OCI-LY7 (cell line): ENCODE results near the gene MOGAT1. TPM values are rescaled to one million over a fixed set of nuclear protein-coding genes. Genes with fewer than 3 reads are reported as not detected.

Experiments used
- BruUV-seq: library from RNA; stranded (reverse); fragments of 400-500 nt; replicated peaks from 2 replicates; lab custom pipeline; 2021; lab: Mats Ljungman, UMichigan
- CTCF ChIA-PET: fragments of 300-600 bp; sonication (Branson Sonifier 250); formaldehyde crosslinking; loops from one replicate; lab custom pipeline; 2022; ENCODE audit warnings: antibody characterized with exemption; ENCODE audit not compliant: unreplicated experiment; lab: Charles Lee
- POLR2A ChIA-PET: fragments of 300-600 bp; sonication (Branson Sonifier 250); formaldehyde crosslinking; loops from one replicate; lab custom pipeline; 2022; ENCODE audit warnings: antibody characterized with exemption; lab: Charles Lee
- DNase-seq: peaks from one replicate; pipeline ENCODE4 v3.0.0-alpha.2; 2015; ENCODE audit warnings: low spot score
- H2AFZ ChIP-seq: fragments of 200-600 bp; sonication (generic), shearing (Covaris generic); 2 replicates; pipeline ENCODE4 v1.6.1; 2014; ENCODE audit warnings: mild to moderate bottlenecking, antibody characterized with exemption, low read length, moderate library complexity
- H3K27ac ChIP-seq: fragments of 200-600 bp; sonication (generic); 2 replicates; pipeline ENCODE4 v1.5.1; 2014; ENCODE audit warnings: mixed run types, low read depth, mild to moderate bottlenecking, moderate library complexity, low read length, inconsistent platforms; ENCODE audit not compliant: poor library complexity, severe bottlenecking
- H3K36me3 ChIP-seq: fragments of 200-600 bp; sonication (generic); 2 replicates; pipeline ENCODE4 v1.6.1; 2014; ENCODE audit warnings: mild to moderate bottlenecking, antibody characterized with exemption, low read length, moderate library complexity, mixed read lengths; ENCODE audit not compliant: insufficient read depth
- H3K4me1 ChIP-seq: fragments of 200-600 bp; sonication (generic); 2 replicates; pipeline ENCODE4 v1.5.1; 2014; ENCODE audit warnings: mild to moderate bottlenecking, low read length; ENCODE audit not compliant: insufficient read depth, poor library complexity, severe bottlenecking
- H3K4me2 ChIP-seq: fragments of 200-600 bp; sonication (generic); 2 replicates; pipeline ENCODE4 v1.6.1; 2014; ENCODE audit warnings: mild to moderate bottlenecking, low read length
- H3K4me3 ChIP-seq: fragments of 200-600 bp; sonication (generic); 2 replicates; pipeline ENCODE4 v1.5.1; 2014; ENCODE audit warnings: mild to moderate bottlenecking, low read depth, low read length; ENCODE audit not compliant: poor library complexity, severe bottlenecking
- H3K79me2 ChIP-seq: fragments of 200-600 bp; sonication (generic); 2 replicates; pipeline ENCODE4 v1.6.1; 2016; ENCODE audit warnings: low read depth, mild to moderate bottlenecking, low read length, moderate library complexity, mixed read lengths; ENCODE audit not compliant: insufficient read depth
- H3K9me2 ChIP-seq: fragments of 200-600 bp; sonication (generic); 2 replicates; pipeline ENCODE4 v1.6.1; 2016; ENCODE audit warnings: mild to moderate bottlenecking, low read length, mixed read lengths; ENCODE audit not compliant: insufficient read depth
- H3K9me3 ChIP-seq: fragments of 200-600 bp; sonication (generic); 2 replicates; pipeline ENCODE4 v1.6.1; 2014; ENCODE audit warnings: mild to moderate bottlenecking, mixed run types, low read length, mixed read lengths
- H4K20me1 ChIP-seq: fragments of 200-600 bp; sonication (generic); 2 replicates; pipeline ENCODE4 v1.6.1; 2014; ENCODE audit warnings: mild to moderate bottlenecking, antibody characterized with exemption, low read length, moderate library complexity, mixed read lengths; ENCODE audit not compliant: insufficient read depth
- EZH2phosphoT487 ChIP-seq: fragments of 200-600 bp; sonication (generic); IDR thresholded peaks from 2 replicates; pipeline ENCODE4 v1.6.1; 2018; ENCODE audit warnings: low read depth, borderline replicate concordance, mild to moderate bottlenecking, mixed run types, antibody characterized with exemption, low read length, moderate library complexity, mixed read lengths
- intact Hi-C: fragments of 100-400 bp; cut with micrococcal nuclease; formaldehyde crosslinking; loops from one replicate; pipeline ENCODE4 v1.10.0; 2022; ENCODE audit not compliant: unreplicated experiment
- total RNA-seq, 2 experiments: library from RNA; depleted of rRNA in 1 of 2; stranded (reverse); fragments of >200 nt in 1 of 2; shearing (Covaris generic) in 1 of 2; gene quantifications; 2 replicates each; pipeline ENCODE4 v1.2.3, GENCODE V29; 2014 to 2022
- TF ChIP-seq, protein P1 (sequence below): fragments of 200-600 bp; sonication (generic); conservative IDR thresholded peaks from 2 replicates; pipeline ENCODE4 v1.5.1; 2014; ENCODE audit warnings: mild to moderate bottlenecking, antibody characterized with exemption, low read length, moderate library complexity, mixed read lengths

The MOGAT1 gene
- total RNA-seq, 2 experiments from 2014 or later, result not detected

DNA sequence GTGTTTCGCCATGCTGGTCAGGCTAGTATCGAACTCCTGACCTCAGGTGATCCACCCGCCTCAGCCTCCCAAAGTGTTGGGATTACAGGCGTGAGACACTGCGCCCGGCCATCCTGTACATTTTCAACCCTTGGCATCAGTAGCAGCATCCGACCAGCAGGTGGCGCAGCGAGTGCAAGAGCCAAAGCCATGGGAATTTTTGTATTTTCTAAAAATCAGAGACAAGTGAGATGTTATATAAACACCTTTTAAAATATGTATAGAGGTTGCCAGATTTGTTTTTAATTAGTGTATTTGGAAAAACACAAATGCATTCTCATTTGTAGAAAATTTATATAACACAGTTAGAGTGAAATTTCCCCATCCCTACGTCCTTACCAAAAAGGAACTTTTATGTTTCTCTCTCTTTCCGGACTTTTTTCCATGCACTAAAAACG is 36.8 kb downstream of the MOGAT1 start:
- POLR2A ChIA-PET, result interaction anchor here (0.7 to 2.9 kb wide), 12 partner anchors 8 to 204 kb away, joined by 3 to 11 read pairs (median 3); no protein-coding TSS in a partner anchor
- H3K36me3 ChIP-seq, result no peaks in the 10 kb centered on the region
- no peak overlapping the region for H3K4me3 ChIP-seq
- peaks cover 17% of the 10 kb centered on the region for H3K4me1 ChIP-seq
- BruUV-seq, result no TSS peak
- CTCF ChIA-PET, result no interaction called here
- intact Hi-C loops, result loop anchor here (1.0 to 2.0 kb wide), 5 partner anchors 81 to 231 kb away; partner anchors contain the start of gene ACSL3
- TF ChIP-seq EZH2phosphoT487, result no peak
- TF ChIP-seq, protein P1, sequence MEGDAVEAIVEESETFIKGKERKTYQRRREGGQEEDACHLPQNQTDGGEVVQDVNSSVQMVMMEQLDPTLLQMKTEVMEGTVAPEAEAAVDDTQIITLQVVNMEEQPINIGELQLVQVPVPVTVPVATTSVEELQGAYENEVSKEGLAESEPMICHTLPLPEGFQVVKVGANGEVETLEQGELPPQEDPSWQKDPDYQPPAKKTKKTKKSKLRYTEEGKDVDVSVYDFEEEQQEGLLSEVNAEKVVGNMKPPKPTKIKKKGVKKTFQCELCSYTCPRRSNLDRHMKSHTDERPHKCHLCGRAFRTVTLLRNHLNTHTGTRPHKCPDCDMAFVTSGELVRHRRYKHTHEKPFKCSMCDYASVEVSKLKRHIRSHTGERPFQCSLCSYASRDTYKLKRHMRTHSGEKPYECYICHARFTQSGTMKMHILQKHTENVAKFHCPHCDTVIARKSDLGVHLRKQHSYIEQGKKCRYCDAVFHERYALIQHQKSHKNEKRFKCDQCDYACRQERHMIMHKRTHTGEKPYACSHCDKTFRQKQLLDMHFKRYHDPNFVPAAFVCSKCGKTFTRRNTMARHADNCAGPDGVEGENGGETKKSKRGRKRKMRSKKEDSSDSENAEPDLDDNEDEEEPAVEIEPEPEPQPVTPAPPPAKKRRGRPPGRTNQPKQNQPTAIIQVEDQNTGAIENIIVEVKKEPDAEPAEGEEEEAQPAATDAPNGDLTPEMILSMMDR, result peak; percentile 96
- H3K4me2 ChIP-seq, result no peak overlapping the region
- no peak overlapping the region for H3K27ac ChIP-seq
- H2AFZ ChIP-seq, result no peak overlapping the region; the same call in 1 of the 2 replicates
- no peaks in the 10 kb centered on the region for H3K79me2 ChIP-seq
- H4K20me1 ChIP-seq, result no peaks in the 10 kb centered on the region
- peak; percentile 76 for DNase-seq
- no peaks in the 10 kb centered on the region for H3K9me3 ChIP-seq
- no peaks in the 10 kb centered on the region for H3K9me2 ChIP-seq

DNA sequence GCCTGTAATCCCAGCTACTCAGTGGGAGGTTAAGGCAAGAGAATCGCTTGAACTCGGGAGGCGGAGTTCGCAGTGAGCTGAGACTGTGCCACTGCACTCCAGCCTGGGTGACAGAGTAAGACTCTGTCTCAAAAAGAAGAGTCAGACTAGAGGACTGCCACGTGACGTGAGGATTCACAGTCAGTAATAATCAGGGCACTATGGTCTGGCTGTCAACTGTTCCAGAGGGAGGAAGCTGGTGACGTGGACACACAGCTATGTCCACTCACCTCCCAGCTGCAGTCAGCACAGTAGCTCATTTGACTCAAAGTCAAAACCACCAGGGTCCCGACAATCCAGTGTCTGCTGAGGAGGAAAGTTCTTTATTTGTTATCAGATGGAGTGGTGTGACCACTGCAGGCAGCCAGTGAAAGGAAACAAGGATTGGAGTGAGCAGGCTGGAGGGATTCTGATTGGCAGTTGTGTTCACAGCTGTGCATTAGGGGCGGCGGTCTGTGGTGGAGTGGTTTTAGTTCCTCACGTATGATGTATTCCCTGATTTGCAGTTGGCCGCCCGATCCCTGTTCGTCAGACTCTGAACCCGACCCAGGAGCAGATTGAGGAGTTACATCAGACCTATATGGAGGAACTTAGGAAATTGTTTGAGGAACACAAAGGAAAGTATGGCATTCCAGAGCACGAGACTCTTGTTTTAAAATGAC is 37.9 kb downstream of the MOGAT1 start:
- Histone ChIP-seq H3K4me1 (peaks cover 22% of the 10 kb centered on the region), H3K4me2 (peak overlapping the region; percentile 41), H3K79me2 (no peaks in the 10 kb centered on the region), H3K9me3 (no peaks in the 10 kb centered on the region), H3K9me2 (no peaks in the 10 kb centered on the region), H4K20me1 (no peaks in the 10 kb centered on the region), H3K4me3 (peak overlapping the region; percentile 2), H3K27ac (no peak overlapping the region), H2AFZ (peak overlapping the region; percentile 70), H3K36me3 (no peaks in the 10 kb centered on the region)
- peak; percentile 53 for DNase-seq
- POLR2A ChIA-PET, result interaction anchor here (0.6 to 1.5 kb wide), 12 partner anchors 9 to 205 kb away, joined by 3 to 7 read pairs (median 3); no protein-coding TSS in a partner anchor
- intact Hi-C loops, result loop anchor here (2.0 kb wide), 2 partner anchors 79 to 203 kb away; no protein-coding TSS in a partner anchor
- no TSS peak for BruUV-seq
- no peak for TF ChIP-seq EZH2phosphoT487
- TF ChIP-seq, protein P1, result no peak
- CTCF ChIA-PET, result interaction anchor here (0.6 to 1.0 kb wide), 6 partner anchors 22 to 203 kb away, joined by 3 read pairs; no protein-coding TSS in a partner anchor

DNA sequence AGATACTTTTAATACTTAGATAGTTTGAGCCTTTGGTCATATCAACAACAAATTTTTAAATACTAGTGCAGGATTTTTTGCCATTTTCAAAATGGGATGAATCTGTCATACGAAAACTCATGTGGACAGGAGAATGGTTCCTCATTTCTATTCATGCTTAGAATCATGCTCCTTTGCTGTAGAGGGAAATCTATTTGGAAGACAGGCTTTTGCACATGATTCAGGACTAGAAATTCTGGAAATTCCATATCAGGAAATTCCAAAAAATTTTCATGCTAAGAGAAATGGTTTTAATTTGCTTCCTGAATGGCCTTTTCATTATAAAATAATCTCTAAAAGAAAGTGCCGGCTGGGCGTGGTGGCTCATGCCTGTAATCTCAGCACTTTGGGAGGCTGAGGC is 39.3 kb downstream of the MOGAT1 start:
- Histone ChIP-seq H3K36me3 (no peaks in the 10 kb centered on the region), H3K4me1 (peaks cover 36% of the 10 kb centered on the region), H3K9me3 (no peaks in the 10 kb centered on the region), H3K9me2 (no peaks in the 10 kb centered on the region), H4K20me1 (no peaks in the 10 kb centered on the region), H3K79me2 (no peaks in the 10 kb centered on the region), H3K4me3 (no peak overlapping the region), H3K27ac (no peak overlapping the region), H3K4me2 (no peak overlapping the region), H2AFZ (no peak overlapping the region)
- CTCF ChIA-PET, result no interaction called here
- DNase-seq, result no peak
- POLR2A ChIA-PET, result interaction anchor here (1.1 to 1.5 kb wide), 2 partner anchors 18 to 24 kb away, joined by 3 to 6 read pairs; no protein-coding TSS in a partner anchor
- intact Hi-C loops, result no loop called here
- TF ChIP-seq EZH2phosphoT487, result no peak
- TF ChIP-seq, protein P1, result no peak
- no TSS peak for BruUV-seq
